ENCODE results near the gene PTPRD.
"Not testable (repeated sequence)": the region's sequence is repeated elsewhere in the genome, so short reads cannot be mapped to it uniquely, and the experiment has no call there.

Gene PTPRD

GRCh38 chr9:9489183-9489582 lies 1123.6 kb downstream of the PTPRD start:
- TF ChIP-seq CTCF (IDR thresholded peaks at IDR 0.05; ENCODE audit: low read depth, low read length, missing control alignments), result no peak
- H3K4me3 ChIP-seq (replicated peaks; ENCODE audit: low read depth, low read length), result no peak overlapping the region
- DNase-seq (ENCODE audit: extremely low read depth, low read depth), result no peak

- no peak for TF ChIP-seq CTCF (IDR thresholded peaks at IDR 0.05; ENCODE audit: low read depth, low read length, missing control alignments)
- no peak for DNase-seq (ENCODE audit: extremely low read depth, low read depth)
- H3K4me3 ChIP-seq (replicated peaks; ENCODE audit: low read depth, low read length), result no peak overlapping the region
Measured at GRCh38 chr9:9483175-9483574, 1129.6 kb downstream of the PTPRD start.

GRCh38 chr9:9478741-9479140 lies 1134.1 kb downstream of the PTPRD start:
- H3K4me3 ChIP-seq (replicated peaks; ENCODE audit: low read depth, low read length), result no peak overlapping the region
- DNase-seq (ENCODE audit: extremely low read depth, low read depth), result no peak
- TF ChIP-seq CTCF (IDR thresholded peaks at IDR 0.05; ENCODE audit: low read depth, low read length, missing control alignments), result no peak

- no peak for TF ChIP-seq CTCF (IDR thresholded peaks at IDR 0.05; ENCODE audit: low read depth, low read length, missing control alignments)
- DNase-seq (ENCODE audit: extremely low read depth, low read depth), result no peak
- H3K4me3 ChIP-seq (replicated peaks; ENCODE audit: low read depth, low read length), result no peak overlapping the region
Measured at GRCh38 chr9:9469271-9469670, 1143.5 kb downstream of the PTPRD start.

- DNase-seq (ENCODE audit: extremely low read depth, low read depth); H3K4me3 ChIP-seq (replicated peaks; ENCODE audit: low read depth, low read length): not testable (repeated sequence)
Measured at GRCh38 chr9:9441874-9442273, 1170.9 kb downstream of the PTPRD start.

GRCh38 chr9:9437641-9438040 lies 1175.2 kb downstream of the PTPRD start:
- H3K4me3 ChIP-seq (replicated peaks; ENCODE audit: low read depth, low read length), result no peak overlapping the region
- TF ChIP-seq CTCF (IDR thresholded peaks at IDR 0.05; ENCODE audit: low read depth, low read length, missing control alignments), result no peak
- DNase-seq (ENCODE audit: extremely low read depth, low read depth), result no peak

GRCh38 chr9:9426454-9426853 lies 1186.3 kb downstream of the PTPRD start:
- DNase-seq (ENCODE audit: extremely low read depth, low read depth); H3K4me3 ChIP-seq (replicated peaks; ENCODE audit: low read depth, low read length): not testable (repeated sequence)

- TF ChIP-seq CTCF (IDR thresholded peaks at IDR 0.05; ENCODE audit: low read depth, low read length, missing control alignments), result no peak
- H3K4me3 ChIP-seq (replicated peaks; ENCODE audit: low read depth, low read length), result no peak overlapping the region
- no peak for DNase-seq (ENCODE audit: extremely low read depth, low read depth)
Measured at GRCh38 chr9:9412241-9412640, 1200.6 kb downstream of the PTPRD start.
